Loucy (cell line): ENCODE results near the gene FAM81A.

Experiments used
- EZH2phosphoT487 ChIP-seq: fragments of 200-600 bp; IDR thresholded peaks from 2 replicates; pipeline ENCODE4 v1.6.1; 2018; ENCODE audit warnings: antibody characterized with exemption, mild to moderate bottlenecking, moderate library complexity, borderline replicate concordance
- TF ChIP-seq, protein P1 (sequence below): fragments of 200-600 bp; sonication (generic); conservative IDR thresholded peaks from 2 replicates; pipeline ENCODE4 v1.5.1; 2014; ENCODE audit warnings: mild to moderate bottlenecking, antibody characterized with exemption, low read length

- TF ChIP-seq, protein P1, sequence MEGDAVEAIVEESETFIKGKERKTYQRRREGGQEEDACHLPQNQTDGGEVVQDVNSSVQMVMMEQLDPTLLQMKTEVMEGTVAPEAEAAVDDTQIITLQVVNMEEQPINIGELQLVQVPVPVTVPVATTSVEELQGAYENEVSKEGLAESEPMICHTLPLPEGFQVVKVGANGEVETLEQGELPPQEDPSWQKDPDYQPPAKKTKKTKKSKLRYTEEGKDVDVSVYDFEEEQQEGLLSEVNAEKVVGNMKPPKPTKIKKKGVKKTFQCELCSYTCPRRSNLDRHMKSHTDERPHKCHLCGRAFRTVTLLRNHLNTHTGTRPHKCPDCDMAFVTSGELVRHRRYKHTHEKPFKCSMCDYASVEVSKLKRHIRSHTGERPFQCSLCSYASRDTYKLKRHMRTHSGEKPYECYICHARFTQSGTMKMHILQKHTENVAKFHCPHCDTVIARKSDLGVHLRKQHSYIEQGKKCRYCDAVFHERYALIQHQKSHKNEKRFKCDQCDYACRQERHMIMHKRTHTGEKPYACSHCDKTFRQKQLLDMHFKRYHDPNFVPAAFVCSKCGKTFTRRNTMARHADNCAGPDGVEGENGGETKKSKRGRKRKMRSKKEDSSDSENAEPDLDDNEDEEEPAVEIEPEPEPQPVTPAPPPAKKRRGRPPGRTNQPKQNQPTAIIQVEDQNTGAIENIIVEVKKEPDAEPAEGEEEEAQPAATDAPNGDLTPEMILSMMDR: no peak
- no peak for TF ChIP-seq EZH2phosphoT487
Observed at GRCh38 chr15:59400103-59400813, 37.7 kb upstream of the FAM81A start.
